Omental fat pad (tissue), 4 donors: Measurements from ENCODE around the gene MYO10. TPM values are rescaled to one million over a fixed set of nuclear protein-coding genes. Genes with fewer than 3 reads are reported as not detected.
A peak's percentile ranks its signal among the peaks of the same experiment; 100 is the strongest.

Source experiments
- ATAC-seq: fragments of 150-250 bp; one replicate; pipeline ENCODE4 v1.9.1; 2016; ENCODE audit warnings: mild to moderate bottlenecking, moderate library complexity; ENCODE audit not compliant: low FRiP score
- DNase-seq: peaks from one replicate; pipeline ENCODE4 v3.0.0-alpha.2; 2019; ENCODE audit warnings: low spot score
- total RNA-seq, 4 donors: library from RNA; depleted of rRNA; stranded (reverse); fragments of >200 nt; gene quantifications; one replicate each; pipeline ENCODE4 v1.1.0, GENCODE V29; 2016
- TF ChIP-seq, protein P1 (sequence below), 3 donors: fragments of 450-650 bp; IDR thresholded peaks; one replicate each; pipeline ENCODE4 v1.5.1; 2016 to 2017; ENCODE audit warnings: antibody characterized with exemption in 3 of 3, mild to moderate bottlenecking in 3 of 3, moderate library complexity in 2 of 3

MYO10 gene
- total RNA-seq, 4 donors from 2014 or later, result 12.1 to 35.8 (median 17.7) TPM

DNA sequence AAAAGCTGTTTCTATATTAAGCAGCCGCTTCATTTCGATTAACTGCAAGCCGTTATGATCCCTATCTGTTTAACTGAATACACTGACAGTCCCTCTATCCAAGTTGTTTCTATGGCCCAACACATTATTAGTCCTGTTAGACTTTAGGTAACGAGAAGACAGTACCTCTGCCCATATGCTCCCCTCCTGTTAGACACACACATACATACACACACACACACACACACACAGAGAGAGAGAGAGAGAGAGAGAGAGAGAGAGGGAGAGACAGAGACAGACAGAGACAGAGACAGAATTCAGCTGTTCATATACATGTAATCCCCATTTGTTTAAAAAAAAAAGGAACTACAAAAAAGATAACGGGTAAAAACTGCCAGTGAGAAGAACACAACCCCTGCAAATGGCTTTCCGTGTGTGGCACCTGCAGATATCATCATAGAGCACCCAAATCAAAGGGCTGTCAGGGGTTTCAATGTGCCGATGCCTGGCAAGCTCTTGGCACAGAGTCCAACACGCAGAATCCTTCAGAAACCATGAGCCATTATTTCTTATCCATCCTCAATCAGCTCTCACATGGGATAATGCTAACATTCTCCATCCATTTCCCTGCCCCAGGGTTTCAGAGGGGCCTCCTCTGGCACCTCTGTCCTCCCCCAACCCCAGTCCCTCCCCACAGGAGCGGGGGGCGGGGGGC lies 144.0 kb downstream of the MYO10 start:
- ATAC-seq (no peak), DNase-seq (no peak)
- TF ChIP-seq, protein P1, sequence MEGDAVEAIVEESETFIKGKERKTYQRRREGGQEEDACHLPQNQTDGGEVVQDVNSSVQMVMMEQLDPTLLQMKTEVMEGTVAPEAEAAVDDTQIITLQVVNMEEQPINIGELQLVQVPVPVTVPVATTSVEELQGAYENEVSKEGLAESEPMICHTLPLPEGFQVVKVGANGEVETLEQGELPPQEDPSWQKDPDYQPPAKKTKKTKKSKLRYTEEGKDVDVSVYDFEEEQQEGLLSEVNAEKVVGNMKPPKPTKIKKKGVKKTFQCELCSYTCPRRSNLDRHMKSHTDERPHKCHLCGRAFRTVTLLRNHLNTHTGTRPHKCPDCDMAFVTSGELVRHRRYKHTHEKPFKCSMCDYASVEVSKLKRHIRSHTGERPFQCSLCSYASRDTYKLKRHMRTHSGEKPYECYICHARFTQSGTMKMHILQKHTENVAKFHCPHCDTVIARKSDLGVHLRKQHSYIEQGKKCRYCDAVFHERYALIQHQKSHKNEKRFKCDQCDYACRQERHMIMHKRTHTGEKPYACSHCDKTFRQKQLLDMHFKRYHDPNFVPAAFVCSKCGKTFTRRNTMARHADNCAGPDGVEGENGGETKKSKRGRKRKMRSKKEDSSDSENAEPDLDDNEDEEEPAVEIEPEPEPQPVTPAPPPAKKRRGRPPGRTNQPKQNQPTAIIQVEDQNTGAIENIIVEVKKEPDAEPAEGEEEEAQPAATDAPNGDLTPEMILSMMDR (IDR thresholded peaks at IDR 0.05), result no peak

DNA sequence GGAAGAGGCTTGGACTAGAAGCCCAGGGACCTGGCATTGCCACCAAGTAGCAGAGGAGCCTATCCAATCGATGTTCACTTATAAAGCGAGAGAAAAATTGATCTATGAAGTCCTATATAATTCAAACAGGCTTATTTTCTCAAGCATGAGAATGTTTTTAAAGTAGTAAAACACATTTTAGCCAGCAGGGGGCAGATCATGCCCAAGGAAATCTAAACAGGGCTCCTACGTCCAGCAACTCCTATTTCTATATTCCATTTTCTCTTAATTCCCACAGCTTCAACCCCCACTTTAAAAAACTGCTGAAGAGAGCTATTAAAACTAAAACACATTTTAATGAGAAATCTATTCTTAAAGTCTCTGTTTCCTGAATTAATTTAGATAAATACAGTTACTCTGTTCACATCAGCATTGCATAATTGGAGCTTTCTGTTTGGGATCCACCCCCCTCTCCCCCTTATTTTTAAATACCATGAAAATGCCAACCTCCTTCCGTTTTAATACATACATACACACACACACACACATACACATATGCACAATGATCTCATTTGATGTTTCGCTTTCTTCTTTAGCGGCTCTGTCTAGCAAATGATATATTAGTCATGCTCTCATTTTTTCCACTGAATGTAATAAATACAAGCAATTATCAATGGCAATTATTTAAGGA lies 144.9 kb downstream of the MYO10 start:
- no peak for ATAC-seq
- DNase-seq, result no peak
- TF ChIP-seq, protein P1 (IDR thresholded peaks at IDR 0.05), result peak in 1 of 3 donors; percentile 13

DNA sequence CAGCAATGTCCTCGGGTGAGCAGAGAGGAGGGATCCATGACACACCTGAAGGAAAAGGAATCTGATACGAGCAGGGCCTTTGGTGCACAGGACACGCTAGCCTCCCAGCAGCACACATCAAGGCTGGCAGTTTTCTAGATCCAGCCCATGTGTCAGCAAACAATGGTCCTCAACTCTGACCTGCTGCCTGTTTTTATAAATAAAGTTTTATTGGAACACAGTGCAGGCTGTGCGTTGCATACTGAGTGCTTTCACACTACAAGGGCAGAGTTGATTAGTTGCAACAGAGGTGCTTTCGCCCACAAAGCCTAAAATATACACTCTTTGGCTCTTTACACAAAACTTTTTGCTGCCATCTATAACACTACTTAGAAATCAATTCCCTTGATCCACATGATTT lies 147.1 kb downstream of the MYO10 start:
- TF ChIP-seq, protein P1 (IDR thresholded peaks at IDR 0.05), result no peak
- ATAC-seq (no peak), DNase-seq (no peak)

DNA sequence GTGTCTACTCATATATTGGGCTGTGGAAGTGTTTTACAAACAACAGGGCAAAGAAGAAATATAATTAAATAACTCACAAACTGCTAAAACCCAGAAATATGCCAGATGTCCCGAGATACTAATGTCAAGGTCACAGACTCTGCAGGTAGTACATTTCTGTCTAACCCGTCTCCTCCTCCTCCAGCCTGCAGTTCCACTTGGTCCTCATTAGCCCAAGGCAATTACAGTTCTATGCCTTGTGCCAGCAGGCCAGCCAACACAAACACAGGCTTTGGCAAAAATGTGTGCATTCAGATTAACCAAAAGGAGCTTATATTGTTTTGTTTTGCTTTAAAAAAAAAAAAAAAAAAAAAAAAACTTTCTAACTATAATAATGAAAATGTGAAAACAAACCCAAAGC lies 148.8 kb downstream of the MYO10 start:
- ATAC-seq (no peak), DNase-seq (no peak)
- TF ChIP-seq, protein P1 (IDR thresholded peaks at IDR 0.05), result no peak

DNA sequence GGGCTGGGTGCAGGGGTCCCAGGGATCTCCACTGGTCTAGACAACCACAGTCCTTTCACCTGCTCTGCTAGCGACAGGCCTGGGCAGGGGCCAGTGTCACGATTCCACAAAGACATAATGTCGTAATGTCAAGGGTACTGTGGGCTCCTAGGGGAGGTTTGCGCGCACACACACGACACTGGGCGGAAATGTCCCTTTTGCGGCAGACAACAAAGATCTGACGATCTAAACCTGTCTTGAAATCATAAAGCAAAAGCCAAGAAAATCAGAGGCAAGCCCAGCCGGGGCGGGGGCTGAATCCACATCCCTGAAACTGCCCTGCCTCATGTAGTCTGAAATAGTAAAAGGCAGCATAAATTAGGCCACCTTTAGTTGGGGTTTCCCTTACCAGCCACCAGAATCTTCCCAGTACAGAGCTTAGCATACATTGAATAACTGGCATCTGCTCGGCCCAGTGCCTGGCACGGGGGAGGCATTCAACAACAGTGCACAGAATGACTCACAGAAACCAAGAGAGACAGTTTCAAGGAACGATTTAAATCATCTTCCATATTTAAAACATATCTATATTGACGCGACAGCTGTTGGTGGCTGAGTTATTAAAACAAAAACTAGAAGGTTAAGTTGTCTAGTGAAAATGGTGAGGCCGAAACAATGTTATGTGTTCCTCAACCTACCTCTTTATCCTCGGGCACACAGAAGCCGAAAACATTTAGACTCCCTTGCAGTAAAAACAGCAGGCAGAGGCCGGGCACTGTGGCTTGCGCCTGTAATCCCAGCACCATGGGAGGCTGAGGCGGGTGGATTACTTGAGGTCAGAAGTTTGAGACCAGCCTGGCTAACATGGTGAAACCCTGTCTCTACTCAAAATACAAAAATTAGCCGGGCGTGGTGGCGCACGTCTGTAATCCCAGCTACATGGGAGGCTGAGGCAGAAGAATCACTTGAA lies 151.0 kb downstream of the MYO10 start:
- TF ChIP-seq, protein P1 (IDR thresholded peaks at IDR 0.05), result no peak
- ATAC-seq (no peak), DNase-seq (no peak)

DNA sequence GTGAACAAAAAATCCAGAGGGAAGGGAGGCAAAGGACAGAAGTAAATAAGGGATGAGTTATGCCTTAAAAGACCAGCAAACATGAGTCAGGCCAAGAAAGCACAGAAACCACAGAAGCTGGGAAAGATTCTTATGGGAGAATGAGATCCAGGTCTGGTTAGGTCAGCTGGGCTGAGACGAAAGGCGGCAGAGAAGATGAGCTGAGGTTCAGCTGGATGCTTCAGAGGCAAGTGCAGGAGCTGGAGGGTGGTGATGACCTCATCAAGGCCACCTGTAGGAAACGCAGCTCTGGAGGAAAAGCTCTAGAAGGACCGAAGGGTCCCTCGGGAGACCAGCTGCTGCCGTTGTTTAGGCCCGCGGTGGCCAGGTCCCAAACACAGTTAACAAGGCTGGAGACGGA lies 152.0 kb downstream of the MYO10 start:
- no peak for DNase-seq
- ATAC-seq, result no peak
- TF ChIP-seq, protein P1 (IDR thresholded peaks at IDR 0.05), result no peak
